ENCODE results near the gene NABP1.

- TF ChIP-seq USF2 (IDR thresholded peaks at IDR 0.05): no peak
- no peak for TF ChIP-seq CTCF (IDR thresholded peaks at IDR 0.05)
Measured at GRCh38 chr2:191629976-191630712, 47.8 kb upstream of the NABP1 start.
